ENCODE measurements around the gene ITGB8.
"Not testable (repeated sequence)": the region's sequence is repeated elsewhere in the genome, so short reads cannot be mapped to it uniquely, and the experiment has no call there.

The ITGB8 gene

GRCh38 chr7:20381406-20382034 is 50.8 kb downstream of the ITGB8 start:
- no peak for DNase-seq (ENCODE audit: low read depth in 2 of 2)

- no peak for DNase-seq (ENCODE audit: low read depth in 2 of 2)
These were observed 52.7 kb downstream of the ITGB8 start for GRCh38 chr7:20383351-20383750.

GRCh38 chr7:20385126-20385525 is 54.4 kb downstream of the ITGB8 start:
- peak; percentile 75 to 79 for DNase-seq (ENCODE audit: low read depth in 2 of 2)

GRCh38 chr7:20388084-20388483 is 57.4 kb downstream of the ITGB8 start:
- DNase-seq (ENCODE audit: low read depth in 2 of 2): no peak

GRCh38 chr7:20389192-20389591 is 58.5 kb downstream of the ITGB8 start:
- not testable (repeated sequence) for DNase-seq (ENCODE audit: low read depth in 2 of 2)

- DNase-seq (ENCODE audit: low read depth in 2 of 2): no peak
These were observed 62.4 kb downstream of the ITGB8 start for GRCh38 chr7:20393021-20393610.

- DNase-seq (ENCODE audit: low read depth in 2 of 2): no peak
These were observed 62.9 kb downstream of the ITGB8 start for GRCh38 chr7:20393616-20394015.

- no peak for DNase-seq (ENCODE audit: low read depth in 2 of 2)
These were observed 63.6 kb downstream of the ITGB8 start for GRCh38 chr7:20394284-20394683.

- peak; percentile 49 to 50 for DNase-seq (ENCODE audit: low read depth in 2 of 2)
These were observed 64.4 kb downstream of the ITGB8 start for GRCh38 chr7:20395104-20395503.

GRCh38 chr7:20395511-20395910 is 64.8 kb downstream of the ITGB8 start:
- DNase-seq (ENCODE audit: low read depth in 2 of 2): no peak

GRCh38 chr7:20399521-20399920 is 68.8 kb downstream of the ITGB8 start:
- DNase-seq (ENCODE audit: low read depth in 2 of 2): no peak

GRCh38 chr7:20401861-20402746 is 71.4 kb downstream of the ITGB8 start:
- DNase-seq (ENCODE audit: low read depth in 2 of 2): no peak

- no peak for DNase-seq (ENCODE audit: low read depth in 2 of 2)
These were observed 72.1 kb downstream of the ITGB8 start for GRCh38 chr7:20402747-20403230.

GRCh38 chr7:20403331-20403730 is 72.6 kb downstream of the ITGB8 start:
- peak; percentile 37 to 44 for DNase-seq (ENCODE audit: low read depth in 2 of 2)

- DNase-seq (ENCODE audit: low read depth in 2 of 2): no peak
These were observed 73.6 kb downstream of the ITGB8 start for GRCh38 chr7:20404320-20404719.

- no peak for DNase-seq (ENCODE audit: low read depth in 2 of 2)
These were observed 77.1 kb downstream of the ITGB8 start for GRCh38 chr7:20407585-20408466.

- DNase-seq (ENCODE audit: low read depth in 2 of 2): no peak
These were observed 77.7 kb downstream of the ITGB8 start for GRCh38 chr7:20408467-20408826.

- DNase-seq (ENCODE audit: low read depth in 2 of 2): no peak
These were observed 79.3 kb downstream of the ITGB8 start for GRCh38 chr7:20409961-20410360.

GRCh38 chr7:20411372-20411771 is 80.7 kb downstream of the ITGB8 start:
- DNase-seq (ENCODE audit: low read depth in 2 of 2): no peak

- DNase-seq (ENCODE audit: low read depth in 2 of 2): no peak
These were observed 81.3 kb downstream of the ITGB8 start for GRCh38 chr7:20412032-20412431.

- DNase-seq (ENCODE audit: low read depth in 2 of 2): no peak
These were observed 86.6 kb downstream of the ITGB8 start for GRCh38 chr7:20417260-20417659.
